Measurements from ENCODE around the gene KBTBD13.

- TF ChIP-seq, protein P1, sequence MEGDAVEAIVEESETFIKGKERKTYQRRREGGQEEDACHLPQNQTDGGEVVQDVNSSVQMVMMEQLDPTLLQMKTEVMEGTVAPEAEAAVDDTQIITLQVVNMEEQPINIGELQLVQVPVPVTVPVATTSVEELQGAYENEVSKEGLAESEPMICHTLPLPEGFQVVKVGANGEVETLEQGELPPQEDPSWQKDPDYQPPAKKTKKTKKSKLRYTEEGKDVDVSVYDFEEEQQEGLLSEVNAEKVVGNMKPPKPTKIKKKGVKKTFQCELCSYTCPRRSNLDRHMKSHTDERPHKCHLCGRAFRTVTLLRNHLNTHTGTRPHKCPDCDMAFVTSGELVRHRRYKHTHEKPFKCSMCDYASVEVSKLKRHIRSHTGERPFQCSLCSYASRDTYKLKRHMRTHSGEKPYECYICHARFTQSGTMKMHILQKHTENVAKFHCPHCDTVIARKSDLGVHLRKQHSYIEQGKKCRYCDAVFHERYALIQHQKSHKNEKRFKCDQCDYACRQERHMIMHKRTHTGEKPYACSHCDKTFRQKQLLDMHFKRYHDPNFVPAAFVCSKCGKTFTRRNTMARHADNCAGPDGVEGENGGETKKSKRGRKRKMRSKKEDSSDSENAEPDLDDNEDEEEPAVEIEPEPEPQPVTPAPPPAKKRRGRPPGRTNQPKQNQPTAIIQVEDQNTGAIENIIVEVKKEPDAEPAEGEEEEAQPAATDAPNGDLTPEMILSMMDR (IDR thresholded peaks at IDR 0.05): no peak
- TF ChIP-seq POLR2A (IDR thresholded peaks at IDR 0.05): no peak
Observed at GRCh38 chr15:65066001-65066634, 10.4 kb upstream of the KBTBD13 start.
